ENCODE measurements around the gene PADI3.

The PADI3 gene

GRCh38 chr1:17214876-17215544 lies 33.9 kb upstream of the PADI3 start:
- in situ Hi-C loops (cut with MboI; ENCODE audit: low sequenced_read_pairs): no loop called here

DNA sequence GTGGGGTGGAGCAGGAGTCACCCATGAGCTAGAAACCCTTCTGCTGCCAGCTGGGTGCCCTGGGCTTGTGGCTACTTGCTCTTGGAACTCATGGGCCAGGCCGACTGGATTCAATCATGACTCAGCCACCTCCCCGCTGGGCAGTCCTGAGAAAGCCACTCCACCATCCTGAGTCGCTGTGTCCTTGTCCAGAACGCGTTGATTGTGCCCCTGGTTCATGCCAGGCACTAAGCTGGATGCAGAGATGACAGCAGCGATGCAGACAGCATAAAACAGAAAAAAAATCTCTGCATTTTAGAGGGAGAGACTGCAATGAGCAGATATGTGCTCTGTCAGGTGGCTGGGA lies 33.4 kb upstream of the PADI3 start:
- in situ Hi-C loops (cut with MboI; ENCODE audit: low sequenced_read_pairs): no loop called here

GRCh38 chr1:17216078-17216477 lies 32.8 kb upstream of the PADI3 start:
- in situ Hi-C loops (cut with MboI; ENCODE audit: low sequenced_read_pairs): no loop called here

DNA sequence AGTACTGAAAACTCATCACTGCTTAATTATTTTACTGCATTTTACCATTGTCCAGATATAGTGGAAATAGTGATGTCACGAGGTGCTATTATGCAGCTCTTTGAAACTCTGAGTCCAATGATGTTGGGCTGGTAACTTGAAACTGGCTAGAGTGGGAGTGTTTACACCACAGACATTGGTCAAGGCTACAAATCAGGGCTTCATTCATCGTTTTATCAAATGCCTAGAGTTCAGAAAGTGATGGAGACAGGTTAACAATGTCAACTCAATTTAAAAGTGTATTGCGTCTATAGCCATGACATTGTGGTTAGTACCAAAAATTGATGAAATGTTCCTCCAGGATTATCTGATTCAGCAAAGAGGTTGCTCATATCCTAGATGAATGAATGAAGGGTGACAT lies 31.3 kb upstream of the PADI3 start:
- in situ Hi-C loops (cut with MboI; ENCODE audit: low sequenced_read_pairs): no loop called here

- in situ Hi-C loops (cut with MboI; ENCODE audit: low sequenced_read_pairs): no loop called here
These were observed 30.0 kb upstream of the PADI3 start for GRCh38 chr1:17218939-17219338.

- in situ Hi-C loops (cut with MboI; ENCODE audit: low sequenced_read_pairs): no loop called here
These were observed 28.6 kb upstream of the PADI3 start for GRCh38 chr1:17220287-17220686.

GRCh38 chr1:17222557-17222956 lies 26.3 kb upstream of the PADI3 start:
- in situ Hi-C loops (cut with MboI; ENCODE audit: low sequenced_read_pairs): no loop called here

GRCh38 chr1:17224434-17224833 lies 24.5 kb upstream of the PADI3 start:
- in situ Hi-C loops (cut with MboI; ENCODE audit: low sequenced_read_pairs): no loop called here

DNA sequence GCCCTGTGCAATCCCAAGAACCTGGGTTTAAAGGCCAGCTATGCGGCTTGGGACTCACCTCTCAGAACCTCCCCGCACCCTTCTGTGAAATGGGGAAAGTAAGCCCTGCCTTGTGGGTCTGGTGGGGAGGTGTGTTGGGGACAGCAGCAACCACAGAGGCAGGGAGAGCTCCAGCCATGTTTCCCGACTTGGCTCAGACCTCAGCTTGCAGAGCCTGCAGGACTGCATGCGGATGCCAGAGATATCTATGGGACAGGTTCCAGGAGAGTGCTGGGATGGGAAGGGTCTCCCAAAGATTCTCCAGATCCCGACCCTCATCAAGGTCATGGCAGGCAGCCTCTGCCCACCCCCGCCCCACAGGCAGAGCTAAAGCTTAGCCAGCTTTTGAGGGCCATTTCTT lies 23.8 kb upstream of the PADI3 start:
- in situ Hi-C loops (cut with MboI; ENCODE audit: low sequenced_read_pairs): no loop called here

GRCh38 chr1:17227358-17227915 lies 21.5 kb upstream of the PADI3 start:
- in situ Hi-C loops (cut with MboI; ENCODE audit: low sequenced_read_pairs): no loop called here

- in situ Hi-C loops (cut with MboI; ENCODE audit: low sequenced_read_pairs): no loop called here
These were observed 20.3 kb upstream of the PADI3 start for GRCh38 chr1:17228619-17229018.

- in situ Hi-C loops (cut with MboI; ENCODE audit: low sequenced_read_pairs): no loop called here
These were observed 19.5 kb upstream of the PADI3 start for GRCh38 chr1:17229379-17229778.

GRCh38 chr1:17230106-17230505 lies 18.8 kb upstream of the PADI3 start:
- in situ Hi-C loops (cut with MboI; ENCODE audit: low sequenced_read_pairs): no loop called here

- in situ Hi-C loops (cut with MboI; ENCODE audit: low sequenced_read_pairs): no loop called here
These were observed 18.1 kb upstream of the PADI3 start for GRCh38 chr1:17230671-17231310.

- in situ Hi-C loops (cut with MboI; ENCODE audit: low sequenced_read_pairs): no loop called here
These were observed 15.9 kb upstream of the PADI3 start for GRCh38 chr1:17232759-17233661.

GRCh38 chr1:17233675-17234320 lies 15.1 kb upstream of the PADI3 start:
- in situ Hi-C loops (cut with MboI; ENCODE audit: low sequenced_read_pairs): no loop called here

- in situ Hi-C loops (cut with MboI; ENCODE audit: low sequenced_read_pairs): no loop called here
These were observed 14.5 kb upstream of the PADI3 start for GRCh38 chr1:17234405-17234804.

GRCh38 chr1:17235135-17235885 lies 13.6 kb upstream of the PADI3 start:
- in situ Hi-C loops (cut with MboI; ENCODE audit: low sequenced_read_pairs): no loop called here

GRCh38 chr1:17236779-17237560 lies 11.9 kb upstream of the PADI3 start:
- in situ Hi-C loops (cut with MboI; ENCODE audit: low sequenced_read_pairs): no loop called here

GRCh38 chr1:17237561-17237903 lies 11.4 kb upstream of the PADI3 start:
- in situ Hi-C loops (cut with MboI; ENCODE audit: low sequenced_read_pairs): no loop called here
